Hippocampal formation (tissue), 2 donors: ENCODE measurements around the gene DRICH1.
"Not testable (repeated sequence)": the region's sequence is repeated elsewhere in the genome, so short reads cannot be mapped to it uniquely, and the experiment has no call there.

Source experiments
- DNase-seq, 2 donors: peaks; one replicate each; lab custom pipeline; 2025; lab: John Stamatoyannopoulos, UW

The DRICH1 gene

GRCh38 chr22:23598805-23599518 lies 33.2 kb downstream of the DRICH1 start:
- no peak for DNase-seq

GRCh38 chr22:23597576-23598268 lies 34.4 kb downstream of the DRICH1 start:
- not testable (repeated sequence) for DNase-seq

GRCh38 chr22:23595904-23596303 lies 36.2 kb downstream of the DRICH1 start:
- not testable (repeated sequence) for DNase-seq

GRCh38 chr22:23591846-23592245 lies 40.3 kb downstream of the DRICH1 start:
- no peak for DNase-seq

GRCh38 chr22:23591201-23591791 lies 40.8 kb downstream of the DRICH1 start:
- peak in 1 of 2 donors; percentile 10 for DNase-seq

GRCh38 chr22:23583836-23584235 lies 48.3 kb downstream of the DRICH1 start:
- no peak for DNase-seq

GRCh38 chr22:23583153-23583552 lies 49.0 kb downstream of the DRICH1 start:
- no peak for DNase-seq

GRCh38 chr22:23581260-23581650 lies 50.9 kb downstream of the DRICH1 start:
- DNase-seq, result no peak

GRCh38 chr22:23580576-23581259 lies 51.4 kb downstream of the DRICH1 start:
- DNase-seq, result no peak

GRCh38 chr22:23579870-23580575 lies 52.1 kb downstream of the DRICH1 start, which contains the start of gene IGLL1:
TSS of gene IGLL1 (minus strand) at chr22:23580290. CDS start at chr22:23580190, 100 bp downstream.
- DNase-seq, result no peak

GRCh38 chr22:23579280-23579679 lies 52.8 kb downstream of the DRICH1 start:
- no peak for DNase-seq

- DNase-seq, result no peak
Measured at GRCh38 chr22:23578306-23578705, 53.8 kb downstream of the DRICH1 start.

- DNase-seq, result no peak
Measured at GRCh38 chr22:23576681-23577080, 55.4 kb downstream of the DRICH1 start.

- no peak for DNase-seq
Measured at GRCh38 chr22:23575601-23576000, 56.5 kb downstream of the DRICH1 start.

- no peak for DNase-seq
Measured at GRCh38 chr22:23574877-23575276, 57.2 kb downstream of the DRICH1 start.

GRCh38 chr22:23574371-23574811 lies 57.7 kb downstream of the DRICH1 start:
- DNase-seq, result no peak

- not testable (repeated sequence) for DNase-seq
Measured at GRCh38 chr22:23573701-23574235, 58.4 kb downstream of the DRICH1 start.

- DNase-seq, result not testable (repeated sequence)
Measured at GRCh38 chr22:23573106-23573505, 59.0 kb downstream of the DRICH1 start.

GRCh38 chr22:23571486-23571885 lies 60.6 kb downstream of the DRICH1 start:
- no peak for DNase-seq

GRCh38 chr22:23570681-23571080 lies 61.4 kb downstream of the DRICH1 start:
- no peak for DNase-seq

- no peak for DNase-seq
Measured at GRCh38 chr22:23569716-23570115, 62.4 kb downstream of the DRICH1 start.
